A549 (cell line): Measurements from ENCODE around the gene MYO7A. TPM values are rescaled to one million over a fixed set of nuclear protein-coding genes. Genes with fewer than 3 reads are reported as not detected.

Experiments used
- ATAC-seq, 2 experiments: fragments of 200-7000 bp in 1 of 2; fragments of >200 bp in 1 of 2; cut with Nextera tagmentation in 1 of 2; cut with Tn5 transposase in 1 of 2; 3 replicates each; pipeline versions ENCODE4 v1.8.0 to v1.9.1; 2018 to 2020; ENCODE audit warnings: mild to moderate bottlenecking in 1 of 2, moderate library complexity in 1 of 2
- CTCF ChIA-PET: fragments of 300-600 bp; sonication (Branson Sonifier 250); formaldehyde crosslinking; extraction: SDS; loops from one replicate; lab custom pipeline; 2021; ENCODE audit warnings: antibody characterized with exemption, inconsistent platforms; lab: Yijun Ruan, JAX
- POLR2A ChIA-PET: fragments of 350-600 bp; formaldehyde crosslinking; extraction: SDS; loops from one replicate; lab custom pipeline; 2021; ENCODE audit warnings: antibody characterized with exemption, inconsistent platforms; lab: Yijun Ruan, JAX
- DNase-seq, 2 experiments: peaks; one replicate each; pipeline versions ENCODE4 v3.0.0 to v3.0.0-alpha.2; 2011 to 2016; ENCODE audit warnings: low read depth in 1 of 2, low spot score in 1 of 2
- FAIRE-seq: peaks from 2 replicates; lab custom pipeline; 2011; peaks lifted over from hg19 to GRCh38; lab: Jason Lieb, UNC
- H3K27ac ChIP-seq, 2 experiments: fragments of >200 bp; sonication (Bioruptor Twin); formaldehyde crosslinking; 3 replicates each; pipeline ENCODE4 v1.5.1; 2016 to 2017
- H3K4me1 ChIP-seq: fragments of >200 bp; sonication (Bioruptor Twin); formaldehyde crosslinking; 3 replicates; pipeline ENCODE4 v1.6.1; 2016
- H3K4me2 ChIP-seq: fragments of >200 bp; sonication (Bioruptor Twin); formaldehyde crosslinking; 3 replicates; pipeline ENCODE4 v1.6.1; 2016
- H3K4me3 ChIP-seq: fragments of >200 bp; sonication (Bioruptor Twin); formaldehyde crosslinking; 3 replicates; pipeline ENCODE4 v1.5.1; 2016
- H3K9me3 ChIP-seq: fragments of >200 bp; sonication (Bioruptor Twin); formaldehyde crosslinking; 3 replicates; pipeline ENCODE4 v1.6.1; 2016
- BHLHE40 ChIP-seq: IDR thresholded peaks from 2 replicates; pipeline ENCODE4 v1.6.1; 2012; ENCODE audit warnings: low read depth, low read length, inconsistent platforms
- CTCF ChIP-seq: fragments of >200 bp; sonication (Bioruptor Twin); formaldehyde crosslinking; IDR thresholded peaks from 3 replicates; pipeline ENCODE4 v1.5.1; 2016
- HDAC2 ChIP-seq: fragments of 200-600 bp; sonication (generic); IDR thresholded peaks from 2 replicates; pipeline ENCODE4 v1.6.1; 2016
- HEYL ChIP-seq: fragments of 250-450 bp; sonication (Bioruptor Pico); IDR thresholded peaks from 2 replicates; pipeline ENCODE4 v1.8.0; 2021; ENCODE audit warnings: mild to moderate bottlenecking, moderate library complexity
- HOXA7 ChIP-seq: fragments of 250-450 bp; sonication (Bioruptor Pico); IDR thresholded peaks from 2 replicates; pipeline ENCODE4 v1.5.0; 2020; ENCODE audit warnings: mild to moderate bottlenecking, moderate library complexity
- MAFK ChIP-seq: fragments of 450-650 bp; IDR thresholded peaks from 2 replicates; pipeline ENCODE4 v1.6.1; 2014; ENCODE audit not compliant: partially characterized antibody
- MAZ ChIP-seq: fragments of 150-350 bp; IDR thresholded peaks from 2 replicates; pipeline ENCODE4 v1.6.1; 2014; ENCODE audit warnings: antibody characterized with exemption, low read depth, low read length, borderline replicate concordance
- MYC ChIP-seq: IDR thresholded peaks from 2 replicates; pipeline ENCODE4 v1.6.1; 2012; ENCODE audit warnings: mild to moderate bottlenecking, inconsistent platforms, low read length, improper control_type of control experiment, borderline replicate concordance
- RAD21 ChIP-seq, 2 experiments: fragments of >200 bp in 1 of 2; sonication (Bioruptor Twin) in 1 of 2; formaldehyde crosslinking in 1 of 2; IDR thresholded peaks in 1 of 2; conservative IDR thresholded peaks in 1 of 2; 2 replicates in 1 of 2; 3 replicates in 1 of 2; pipeline ENCODE4 v1.6.1; 2012 to 2018; ENCODE audit warnings: inconsistent platforms in 1 of 2
- SREBF2 ChIP-seq: fragments of 450-650 bp; IDR thresholded peaks from 2 replicates; pipeline ENCODE4 v1.6.1; 2014; ENCODE audit warnings: mild to moderate bottlenecking, moderate library complexity
- WGBS: methylation state at CpG from one replicate; pipeline ENCODE4 v1.1.6; 2017; ENCODE audit errors: missing lambda C conversion rate; 5-methylcytosine and 5-hydroxymethylcytosine counted together
- polyA plus RNA-seq, 4 experiments: library from polyadenylated mRNA; depleted of rRNA in 3 of 4; stranded (reverse); fragments of >200 nt; fragmentation: RNase III in 1 of 4; extraction: RNeasy Plus Mini Kit Qiagen cat#74134 plus additional on column Dnase treatment in 1 of 4; gene quantifications; 2 replicates in 3 of 4; 3 replicates in 1 of 4; pipeline ENCODE4 v1.2.3, GENCODE V29; 2011 to 2017
- TF ChIP-seq, protein P1 (sequence below): fragments of 150-350 bp; IDR thresholded peaks from 2 replicates; pipeline ENCODE4 v1.6.1; 2014; ENCODE audit warnings: low read depth, mild to moderate bottlenecking, low read length

The MYO7A gene
- polyA plus RNA-seq, 2 of the 4 experiments (the other 2 are of a cell fraction) = 1.7 to 2.1 TPM

- no peak for TF ChIP-seq CTCF
- TF ChIP-seq HOXA7 (CRISPR knock-in tag) = no peak
- TF ChIP-seq MYC = no peak
- TF ChIP-seq, protein P1, sequence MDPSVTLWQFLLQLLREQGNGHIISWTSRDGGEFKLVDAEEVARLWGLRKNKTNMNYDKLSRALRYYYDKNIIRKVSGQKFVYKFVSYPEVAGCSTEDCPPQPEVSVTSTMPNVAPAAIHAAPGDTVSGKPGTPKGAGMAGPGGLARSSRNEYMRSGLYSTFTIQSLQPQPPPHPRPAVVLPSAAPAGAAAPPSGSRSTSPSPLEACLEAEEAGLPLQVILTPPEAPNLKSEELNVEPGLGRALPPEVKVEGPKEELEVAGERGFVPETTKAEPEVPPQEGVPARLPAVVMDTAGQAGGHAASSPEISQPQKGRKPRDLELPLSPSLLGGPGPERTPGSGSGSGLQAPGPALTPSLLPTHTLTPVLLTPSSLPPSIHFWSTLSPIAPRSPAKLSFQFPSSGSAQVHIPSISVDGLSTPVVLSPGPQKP = no peak
- no peak for TF ChIP-seq HEYL (CRISPR knock-in tag)
These were observed 81.6 kb downstream of the MYO7A start (continued) for GRCh38 chr11:77209663-77210062.

GRCh38 chr11:77211040-77211451, 83.0 kb downstream of the MYO7A start:
- DNase-seq = no peak
- POLR2A ChIA-PET = no interaction called here
- Histone ChIP-seq H3K27ac (no peak overlapping the region), H3K9me3 (no peaks in the 10 kb centered on the region), H3K4me1 (no peaks in the 10 kb centered on the region), H3K4me2 (no peak overlapping the region), H3K4me3 (no peak overlapping the region)
- WGBS = 51% methylated on average over 11 of the region's 14 CpGs
- no peak for FAIRE-seq
- TF ChIP-seq MAZ (no peak), HDAC2 (no peak)
- ATAC-seq = no peak
- CTCF ChIA-PET = interaction anchor here (0.8 to 2.3 kb wide), 4 partner anchors 8 to 338 kb away, joined by 3 to 9 read pairs (median 4); no protein-coding TSS in a partner anchor

- POLR2A ChIA-PET = no interaction called here
- no peak for ATAC-seq
- CTCF ChIA-PET = interaction anchor here (1.2 to 2.3 kb wide), 4 partner anchors 9 to 337 kb away, joined by 3 to 9 read pairs (median 4); no protein-coding TSS in a partner anchor
- Histone ChIP-seq H3K4me2 (no peak overlapping the region), H3K4me1 (no peaks in the 10 kb centered on the region), H3K4me3 (no peak overlapping the region), H3K27ac (no peak overlapping the region), H3K9me3 (no peaks in the 10 kb centered on the region)
- no peak for TF ChIP-seq SREBF2
- FAIRE-seq = no peak
- no peak for DNase-seq
- WGBS = 61% methylated on average over 7 of the region's 11 CpGs
These were observed 83.7 kb downstream of the MYO7A start for GRCh38 chr11:77211594-77212251.

GRCh38 chr11:77212314-77213007, 84.4 kb downstream of the MYO7A start:
- Histone ChIP-seq H3K9me3 (no peaks in the 10 kb centered on the region), H3K27ac (no peak overlapping the region), H3K4me2 (no peak overlapping the region), H3K4me1 (no peaks in the 10 kb centered on the region), H3K4me3 (no peak overlapping the region)
- no peak for TF ChIP-seq HOXA7 (CRISPR knock-in tag)
- POLR2A ChIA-PET = no interaction called here
- CTCF ChIA-PET = interaction anchor here (1.2 to 2.3 kb wide), 4 partner anchors 10 to 336 kb away, joined by 3 to 9 read pairs (median 4); no protein-coding TSS in a partner anchor
- ATAC-seq (no peak), DNase-seq (no peak), FAIRE-seq (no peak)
- WGBS = 71% methylated on average over 8 of the region's 8 CpGs

DNA sequence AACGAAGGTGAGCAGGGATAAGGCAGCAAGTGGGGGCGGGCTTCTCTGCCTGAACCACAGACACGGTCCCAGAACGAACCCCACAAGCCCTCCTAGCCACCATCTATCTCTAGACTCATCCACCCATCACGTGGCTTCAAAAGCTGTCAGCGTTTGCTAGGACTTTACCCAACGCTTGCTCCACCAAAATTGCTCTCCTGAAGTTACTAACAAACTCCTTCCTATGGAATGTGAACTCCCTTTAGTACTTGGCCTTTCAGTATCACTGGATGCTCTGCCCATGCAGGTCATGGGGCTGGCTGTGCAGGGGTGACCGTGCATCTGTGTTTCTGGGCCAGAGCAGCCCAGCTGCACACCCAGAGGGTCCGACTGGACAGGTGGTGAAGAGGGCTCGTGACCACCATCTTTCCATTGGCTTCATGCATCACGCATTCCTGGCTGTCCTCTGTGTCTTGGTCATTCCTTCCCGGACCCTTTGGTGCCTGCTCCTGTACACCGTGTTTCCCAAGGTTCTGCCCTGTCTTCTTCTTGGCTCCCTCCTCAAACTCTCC, 85.1 kb downstream of the MYO7A start:
- ChIA-PET CTCF (interaction anchor here (2.3 kb wide), 1 partner anchor 335 kb away, joined by 9 read pairs; no protein-coding TSS in a partner anchor), POLR2A (no interaction called here)
- Histone ChIP-seq H3K4me3 (no peak overlapping the region), H3K4me1 (no peaks in the 10 kb centered on the region), H3K4me2 (no peak overlapping the region), H3K27ac (no peak overlapping the region), H3K9me3 (no peaks in the 10 kb centered on the region)
- WGBS = 63% methylated on average over 13 of the region's 13 CpGs
- no peak for TF ChIP-seq MYC
- TF ChIP-seq MAFK = no peak
- no peak for TF ChIP-seq HEYL (CRISPR knock-in tag)
- TF ChIP-seq RAD21 (conservative IDR thresholded peaks at IDR 0.05 in 1 of 2, IDR thresholded peaks at IDR 0.05 in 1 of 2) = no peak
- TF ChIP-seq BHLHE40 = no peak
- ATAC-seq (no peak), FAIRE-seq (no peak), DNase-seq (no peak)
